Activated naive CD8-positive, alpha-beta T cell treated with anti-CD3 and anti-CD28 coated beads for 36 hours (primary cell): ENCODE data around the gene C1orf35. TPM values are rescaled to one million over a fixed set of nuclear protein-coding genes. Genes with fewer than 3 reads are reported as not detected.
A peak's percentile ranks its signal among the peaks of the same experiment; 100 is the strongest.

Experiments used
- DNase-seq: peaks from one replicate; pipeline ENCODE4 v3.0.0; 2021
- H3K27ac Mint-ChIP-seq: one replicate; pipeline ENCODE4 v1.8.0; 2022; ENCODE audit warnings: mild to moderate bottlenecking, moderate library complexity, mixed read lengths
- H3K27me3 Mint-ChIP-seq: one replicate; pipeline ENCODE4 v1.8.0; 2022; ENCODE audit warnings: mild to moderate bottlenecking, mixed read lengths
- H3K36me3 Mint-ChIP-seq: one replicate; pipeline ENCODE4 v1.8.0; 2021; ENCODE audit warnings: mild to moderate bottlenecking, mixed read lengths
- H3K4me1 Mint-ChIP-seq: one replicate; pipeline ENCODE4 v1.8.0; 2021; ENCODE audit warnings: mixed read lengths
- H3K4me3 Mint-ChIP-seq: one replicate; pipeline ENCODE4 v1.8.0; 2022; ENCODE audit warnings: mild to moderate bottlenecking, moderate library complexity, mixed read lengths
- H3K9me3 Mint-ChIP-seq: one replicate; pipeline ENCODE4 v1.8.0; 2022; ENCODE audit warnings: mixed read lengths
- total RNA-seq, 2 experiments: library from RNA; stranded (reverse); gene quantifications; one replicate each; pipeline ENCODE4 v1.2.3, GENCODE V29; 2021

C1orf35 gene
- total RNA-seq, 2 experiments from 2014 or later: 24.4 to 26.1 TPM

DNA sequence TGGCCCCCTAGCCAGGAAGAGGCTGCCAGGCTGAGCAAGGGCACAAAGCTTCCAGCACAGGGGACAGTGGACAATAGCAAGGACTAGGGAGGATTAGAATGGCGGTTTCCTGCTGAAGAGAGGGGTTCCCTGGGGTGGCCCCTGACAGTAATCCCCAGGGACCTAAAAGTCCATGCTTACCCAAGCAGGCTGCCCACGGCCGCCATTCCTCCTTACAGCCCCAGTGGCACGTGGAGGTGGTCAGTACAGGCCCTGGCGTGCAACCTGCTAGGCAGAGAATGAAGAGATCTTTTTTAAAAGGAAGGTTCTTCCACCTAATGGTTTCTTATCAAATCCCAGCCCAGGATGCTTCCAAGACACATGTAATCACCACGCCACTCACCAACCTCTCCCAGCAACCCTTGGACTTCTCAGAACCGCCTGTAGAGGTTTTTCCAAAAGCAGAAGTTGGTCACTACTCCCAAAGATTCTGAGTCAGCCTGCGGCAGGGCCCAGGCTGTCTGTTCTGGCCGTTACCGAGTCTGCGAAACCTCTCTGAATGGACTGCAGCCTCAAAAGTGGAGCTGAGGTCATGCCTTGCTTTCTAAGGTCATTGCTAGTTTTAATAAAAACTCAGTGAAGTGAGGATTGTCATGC is 5.0 kb upstream of the C1orf35 start:
- Mint-ChIP-seq H3K9me3 (no peaks in the 10 kb centered on the region), H3K27ac (peak overlapping the region; percentile 93), H3K4me3 (peak overlapping the region; percentile 92), H3K27me3 (no peaks in the 10 kb centered on the region), H3K36me3 (peaks cover 7% of the 10 kb centered on the region), H3K4me1 (peaks cover 17% of the 10 kb centered on the region)
- no peak for DNase-seq

GRCh38 chr1:228107636-228108035 is 4.5 kb upstream of the C1orf35 start:
- H3K9me3 Mint-ChIP-seq: no peaks in the 10 kb centered on the region
- peaks cover 17% of the 10 kb centered on the region for H3K4me1 Mint-ChIP-seq
- H3K4me3 Mint-ChIP-seq: peak overlapping the region; percentile 92
- peaks cover 7% of the 10 kb centered on the region for H3K36me3 Mint-ChIP-seq
- no peak for DNase-seq
- H3K27ac Mint-ChIP-seq: peak overlapping the region; percentile 16
- no peaks in the 10 kb centered on the region for H3K27me3 Mint-ChIP-seq

GRCh38 chr1:228106800-228107054 is 3.6 kb upstream of the C1orf35 start:
- Mint-ChIP-seq H3K4me1 (peaks cover 17% of the 10 kb centered on the region), H3K4me3 (no peak overlapping the region), H3K9me3 (no peaks in the 10 kb centered on the region), H3K27ac (no peak overlapping the region), H3K27me3 (no peaks in the 10 kb centered on the region), H3K36me3 (peaks cover 7% of the 10 kb centered on the region)
- no peak for DNase-seq

DNA sequence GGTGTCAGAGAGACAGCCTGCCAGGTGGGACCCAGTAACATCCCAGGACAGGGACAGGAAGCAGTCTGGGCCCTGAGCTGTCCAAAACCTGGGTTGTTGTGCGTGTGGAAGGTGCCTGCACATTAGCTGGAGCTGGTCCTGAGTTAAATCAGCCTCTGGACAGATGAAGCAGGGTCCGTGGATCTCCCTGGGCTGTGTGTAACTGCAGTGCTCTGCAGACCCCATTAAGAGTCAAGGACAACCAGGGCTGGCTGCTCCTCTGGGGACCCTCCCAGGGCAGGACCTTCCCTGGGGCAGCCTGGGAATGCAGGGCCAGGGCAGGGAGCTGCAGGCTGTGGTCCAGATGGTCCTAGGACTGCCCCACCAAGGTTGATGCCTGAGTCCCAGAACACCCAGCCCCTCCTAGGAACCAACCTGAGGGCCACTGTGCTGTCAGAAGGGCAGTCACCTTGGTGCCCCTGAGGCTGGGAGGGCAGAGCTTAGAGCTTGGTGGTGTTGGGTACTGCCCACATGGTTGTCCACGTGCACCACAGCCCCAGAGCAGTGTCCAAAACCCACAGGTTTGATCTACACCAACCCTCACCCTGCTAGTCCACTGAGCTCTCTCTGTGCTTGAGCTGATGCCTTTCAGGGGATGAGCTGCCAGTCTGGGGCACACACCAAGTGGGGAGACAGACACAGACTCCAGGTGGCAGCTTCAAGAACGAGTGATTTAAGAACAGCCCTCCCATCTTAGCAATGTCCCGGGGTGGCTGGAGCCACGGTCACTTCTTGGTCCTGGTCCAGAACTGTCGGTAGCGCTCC is 3.1 kb upstream of the C1orf35 start:
- Mint-ChIP-seq H3K27ac (peak overlapping the region; percentile 17), H3K27me3 (no peaks in the 10 kb centered on the region), H3K9me3 (no peaks in the 10 kb centered on the region), H3K36me3 (peaks cover 12% of the 10 kb centered on the region), H3K4me1 (peaks cover 21% of the 10 kb centered on the region), H3K4me3 (no peak overlapping the region)
- no peak for DNase-seq

GRCh38 chr1:228105270-228105995 is 2.3 kb upstream of the C1orf35 start:
- Mint-ChIP-seq H3K4me1 (peaks cover 21% of the 10 kb centered on the region), H3K4me3 (no peak overlapping the region), H3K36me3 (peaks cover 12% of the 10 kb centered on the region), H3K27me3 (no peaks in the 10 kb centered on the region), H3K9me3 (no peaks in the 10 kb centered on the region), H3K27ac (no peak overlapping the region)
- DNase-seq: no peak

GRCh38 chr1:228104526-228105269 is 1.6 kb upstream of the C1orf35 start:
- Mint-ChIP-seq H3K9me3 (no peaks in the 10 kb centered on the region), H3K27me3 (no peaks in the 10 kb centered on the region), H3K4me3 (peak overlapping the region; percentile 92), H3K4me1 (peaks cover 15% of the 10 kb centered on the region), H3K27ac (peak overlapping the region; percentile 57), H3K36me3 (peaks cover 12% of the 10 kb centered on the region)
- no peak for DNase-seq

GRCh38 chr1:228101994-228102790 is 933 bp downstream of the C1orf35 start:
- Mint-ChIP-seq H3K27ac (peak overlapping the region; percentile 62), H3K27me3 (no peaks in the 10 kb centered on the region), H3K36me3 (peaks cover 27% of the 10 kb centered on the region), H3K4me1 (peaks cover 6% of the 10 kb centered on the region), H3K4me3 (peak overlapping the region; percentile 92), H3K9me3 (no peaks in the 10 kb centered on the region)
- peak; percentile 69 for DNase-seq

GRCh38 chr1:228101614-228101993 is 1.5 kb downstream of the C1orf35 start:
- peaks cover 6% of the 10 kb centered on the region for H3K4me1 Mint-ChIP-seq
- no peaks in the 10 kb centered on the region for H3K27me3 Mint-ChIP-seq
- H3K36me3 Mint-ChIP-seq: peaks cover 27% of the 10 kb centered on the region
- no peaks in the 10 kb centered on the region for H3K9me3 Mint-ChIP-seq
- DNase-seq: no peak
- peak overlapping the region; percentile 64 for H3K27ac Mint-ChIP-seq
- H3K4me3 Mint-ChIP-seq: peak overlapping the region; percentile 92

GRCh38 chr1:228100822-228101613 is 2.1 kb downstream of the C1orf35 start:
- Mint-ChIP-seq H3K4me1 (peaks cover 6% of the 10 kb centered on the region), H3K27me3 (no peaks in the 10 kb centered on the region), H3K36me3 (peaks cover 29% of the 10 kb centered on the region), H3K4me3 (peak overlapping the region; percentile 92), H3K9me3 (no peaks in the 10 kb centered on the region), H3K27ac (peak overlapping the region; percentile 64)
- no peak for DNase-seq

GRCh38 chr1:228099331-228099732 is 3.8 kb downstream of the C1orf35 start:
- Mint-ChIP-seq H3K4me1 (peaks cover 16% of the 10 kb centered on the region), H3K9me3 (peaks cover 8% of the 10 kb centered on the region), H3K4me3 (no peak overlapping the region), H3K36me3 (peaks cover 46% of the 10 kb centered on the region), H3K27me3 (no peaks in the 10 kb centered on the region), H3K27ac (no peak overlapping the region)
- no peak for DNase-seq

DNA sequence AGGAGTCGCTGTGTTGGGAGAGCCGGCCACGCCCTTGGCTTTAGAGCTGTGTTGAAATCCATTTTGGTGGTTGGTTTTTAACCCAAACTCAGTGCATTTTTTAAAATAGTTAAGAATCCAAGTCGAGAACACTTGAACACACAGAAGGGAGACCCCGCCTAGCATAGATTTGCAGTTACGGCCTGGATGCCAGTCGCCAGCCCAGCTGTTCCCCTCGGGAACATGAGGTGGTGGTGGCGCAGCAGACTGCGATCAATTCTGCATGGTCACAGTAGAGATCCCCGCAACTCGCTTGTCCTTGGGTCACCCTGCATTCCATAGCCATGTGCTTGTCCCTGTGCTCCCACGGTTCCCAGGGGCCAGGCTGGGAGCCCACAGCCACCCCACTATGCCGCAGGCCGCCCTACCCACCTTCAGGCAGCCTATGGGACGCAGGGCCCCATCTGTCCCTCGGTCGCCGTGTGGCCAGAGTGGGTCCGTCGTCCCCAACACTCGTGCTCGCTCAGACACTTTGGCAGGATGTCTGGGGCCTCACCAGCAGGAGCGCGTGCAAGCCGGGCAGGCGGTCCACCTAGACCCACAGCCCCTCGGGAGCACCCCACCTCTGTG is 4.7 kb downstream of the C1orf35 start:
- Mint-ChIP-seq H3K27me3 (no peaks in the 10 kb centered on the region), H3K4me3 (no peak overlapping the region), H3K27ac (no peak overlapping the region), H3K36me3 (peaks cover 50% of the 10 kb centered on the region), H3K4me1 (peaks cover 14% of the 10 kb centered on the region), H3K9me3 (peaks cover 11% of the 10 kb centered on the region)
- no peak for DNase-seq

DNA sequence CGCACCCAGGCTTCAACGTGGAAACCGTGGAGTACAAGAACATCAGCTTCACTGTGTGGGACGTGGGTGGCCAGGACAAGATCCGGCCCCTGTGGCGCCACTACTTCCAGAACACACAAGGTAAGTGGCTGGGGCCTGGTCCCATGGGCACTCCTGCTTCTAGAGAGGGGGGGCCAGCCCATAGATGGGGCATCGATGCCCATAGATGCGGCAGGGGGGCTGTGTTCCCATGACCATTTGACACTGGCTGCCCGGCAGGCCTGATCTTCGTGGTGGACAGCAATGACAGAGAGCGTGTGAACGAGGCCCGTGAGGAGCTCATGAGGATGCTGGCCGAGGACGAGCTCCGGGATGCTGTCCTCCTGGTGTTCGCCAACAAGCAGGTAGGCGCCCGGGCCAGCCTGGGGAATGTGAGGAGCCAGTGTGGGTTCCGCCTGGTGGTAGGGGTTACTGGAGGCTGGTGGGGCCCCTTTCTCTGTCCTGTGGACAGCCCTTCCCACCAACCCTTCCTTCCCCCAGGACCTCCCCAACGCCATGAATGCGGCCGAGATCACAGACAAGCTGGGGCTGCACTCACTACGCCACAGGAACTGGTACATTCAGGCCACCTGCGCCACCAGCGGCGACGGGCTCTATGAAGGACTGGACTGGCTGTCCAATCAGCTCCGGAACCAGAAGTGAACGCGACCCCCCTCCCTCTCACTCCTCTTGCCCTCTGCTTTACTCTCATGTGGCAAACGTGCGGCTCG is 5.6 kb downstream of the C1orf35 start:
- no peak for DNase-seq
- H3K4me3 Mint-ChIP-seq: no peak overlapping the region

More for the DNA sequence above, 5.6 kb downstream of the C1orf35 start:
- no peaks in the 10 kb centered on the region for H3K27me3 Mint-ChIP-seq
- peaks cover 57% of the 10 kb centered on the region for H3K36me3 Mint-ChIP-seq
- peaks cover 14% of the 10 kb centered on the region for H3K4me1 Mint-ChIP-seq
- H3K27ac Mint-ChIP-seq: no peak overlapping the region
- peaks cover 11% of the 10 kb centered on the region for H3K9me3 Mint-ChIP-seq
